Measurements from ENCODE around the gene GRK5. TPM values are rescaled to one million over a fixed set of nuclear protein-coding genes. Genes with fewer than 3 reads are reported as not detected.

Gene GRK5
- total RNA-seq, 1 experiment from 2014 or later, result 0.82 TPM

GRCh38 chr10:119425102-119425880 lies 217.9 kb downstream of the GRK5 start:
- intact Hi-C loops (cut with micrococcal nuclease), result no loop called here
- ChIA-PET CTCF (interaction anchor here (0.6 to 2.0 kb wide), 6 partner anchors 9 to 284 kb away, joined by 3 to 5 read pairs (median 4); no protein-coding TSS in a partner anchor), POLR2A (interaction anchor here (0.7 kb wide), 1 partner anchor 114 kb away, joined by 3 read pairs; no protein-coding TSS in a partner anchor)
- H3K27ac Mint-ChIP-seq (ENCODE audit: low read depth, unreplicated experiment), result no peak overlapping the region
- H3K27me3 Mint-ChIP-seq (ENCODE audit: insufficient read depth, unreplicated experiment), result no peaks in the 10 kb centered on the region
- no peaks in the 10 kb centered on the region for H3K36me3 Mint-ChIP-seq (ENCODE audit: insufficient read depth, unreplicated experiment)
- BruUV-seq (replicated peaks), result no TSS peak
- H3K4me3 Mint-ChIP-seq (ENCODE audit: unreplicated experiment), result no peak overlapping the region
- H3K9me3 Mint-ChIP-seq (ENCODE audit: unreplicated experiment), result no peaks in the 10 kb centered on the region
- H3K4me1 Mint-ChIP-seq (ENCODE audit: insufficient read depth, unreplicated experiment), result no peaks in the 10 kb centered on the region
- no peak for TF ChIP-seq CTCF (IDR thresholded peaks at IDR 0.05; ENCODE audit: unreplicated experiment)
- no peak for DNase-seq (ENCODE audit: unreplicated experiment)

GRCh38 chr10:119425881-119426170 lies 218.5 kb downstream of the GRK5 start:
- H3K27ac Mint-ChIP-seq (ENCODE audit: low read depth, unreplicated experiment), result no peak overlapping the region
- DNase-seq (ENCODE audit: unreplicated experiment), result no peak
- intact Hi-C loops (cut with micrococcal nuclease), result no loop called here
- ChIA-PET POLR2A (interaction anchor here (0.7 kb wide), 1 partner anchor 115 kb away, joined by 3 read pairs; no protein-coding TSS in a partner anchor), CTCF (interaction anchor here (0.7 to 2.0 kb wide), 3 partner anchors 10 to 104 kb away, joined by 3 to 5 read pairs (median 3); no protein-coding TSS in a partner anchor)
- H3K4me3 Mint-ChIP-seq (ENCODE audit: unreplicated experiment), result no peak overlapping the region
- BruUV-seq (replicated peaks), result no TSS peak
- no peaks in the 10 kb centered on the region for H3K27me3 Mint-ChIP-seq (ENCODE audit: insufficient read depth, unreplicated experiment)
- H3K4me1 Mint-ChIP-seq (ENCODE audit: insufficient read depth, unreplicated experiment), result no peaks in the 10 kb centered on the region
- TF ChIP-seq CTCF (IDR thresholded peaks at IDR 0.05; ENCODE audit: unreplicated experiment), result no peak
- no peaks in the 10 kb centered on the region for H3K9me3 Mint-ChIP-seq (ENCODE audit: unreplicated experiment)
- no peaks in the 10 kb centered on the region for H3K36me3 Mint-ChIP-seq (ENCODE audit: insufficient read depth, unreplicated experiment)

- Mint-ChIP-seq H3K9me3 (ENCODE audit: unreplicated experiment) (no peaks in the 10 kb centered on the region), H3K4me1 (ENCODE audit: insufficient read depth, unreplicated experiment) (no peaks in the 10 kb centered on the region), H3K27me3 (ENCODE audit: insufficient read depth, unreplicated experiment) (no peaks in the 10 kb centered on the region), H3K4me3 (ENCODE audit: unreplicated experiment) (no peak overlapping the region), H3K27ac (ENCODE audit: low read depth, unreplicated experiment) (no peak overlapping the region), H3K36me3 (ENCODE audit: insufficient read depth, unreplicated experiment) (no peaks in the 10 kb centered on the region)
- intact Hi-C loops (cut with micrococcal nuclease), result no loop called here
- no TSS peak for BruUV-seq (replicated peaks)
- POLR2A ChIA-PET, result no interaction called here
- TF ChIP-seq CTCF (IDR thresholded peaks at IDR 0.05; ENCODE audit: unreplicated experiment), result no peak
- CTCF ChIA-PET, result interaction anchor here (0.7 to 2.0 kb wide), 3 partner anchors 11 to 147 kb away, joined by 3 to 5 read pairs (median 3); no protein-coding TSS in a partner anchor
- no peak for DNase-seq (ENCODE audit: unreplicated experiment)
Measured at GRCh38 chr10:119426699-119427098, 219.3 kb downstream of the GRK5 start.

GRCh38 chr10:119427263-119427864 lies 220.0 kb downstream of the GRK5 start:
- ChIA-PET CTCF (interaction anchor here (0.8 kb wide), 1 partner anchor 9 kb away, joined by 3 read pairs; no protein-coding TSS in a partner anchor), POLR2A (no interaction called here)
- intact Hi-C loops (cut with micrococcal nuclease), result no loop called here
- Mint-ChIP-seq H3K9me3 (ENCODE audit: unreplicated experiment) (no peaks in the 10 kb centered on the region), H3K27me3 (ENCODE audit: insufficient read depth, unreplicated experiment) (no peaks in the 10 kb centered on the region), H3K4me1 (ENCODE audit: insufficient read depth, unreplicated experiment) (no peaks in the 10 kb centered on the region), H3K27ac (ENCODE audit: low read depth, unreplicated experiment) (no peak overlapping the region), H3K4me3 (ENCODE audit: unreplicated experiment) (no peak overlapping the region), H3K36me3 (ENCODE audit: insufficient read depth, unreplicated experiment) (no peaks in the 10 kb centered on the region)
- no peak for DNase-seq (ENCODE audit: unreplicated experiment)
- TF ChIP-seq CTCF (IDR thresholded peaks at IDR 0.05; ENCODE audit: unreplicated experiment), result no peak
- BruUV-seq (replicated peaks), result no TSS peak
